Measurements from ENCODE around the gene TTC33. TPM values are rescaled to one million over a fixed set of nuclear protein-coding genes. Genes with fewer than 3 reads are reported as not detected.

The TTC33 gene
- total RNA-seq, 3 donors from 2014 or later = 17.6 to 28.1 (median 18.4) TPM

GRCh38 chr5:40626801-40627200 is 129.0 kb downstream of the TTC33 start:
- intact Hi-C loops (cut with DNase I; ENCODE audit: low total_unique reads) = no loop called here
- H3K4me1 ChIP-seq = no peaks in the 10 kb centered on the region
- no peak for DNase-seq (ENCODE audit: low spot score in 2 of 2)

GRCh38 chr5:40623480-40624420 is 132.0 kb downstream of the TTC33 start:
- TF ChIP-seq POLR2AphosphoS5 (IDR thresholded peaks at IDR 0.05) (no peak), CTCF (IDR thresholded peaks at IDR 0.05) (no peak), POLR2A (IDR thresholded peaks at IDR 0.05) (no peak)
- no peaks in the 10 kb centered on the region for H3K9me3 ChIP-seq
- intact Hi-C loops (cut with DNase I; ENCODE audit: low total_unique reads) = no loop called here
- H3K4me3 ChIP-seq = no peak overlapping the region
- no peaks in the 10 kb centered on the region for H3K4me1 ChIP-seq
- H3K27me3 ChIP-seq = no peaks in the 10 kb centered on the region
- H3K36me3 ChIP-seq = no peaks in the 10 kb centered on the region
- H3K27ac ChIP-seq = no peak overlapping the region
- no peak for DNase-seq (ENCODE audit: low spot score in 2 of 2)

More at GRCh38 chr5:40626801-40627200, 129.0 kb downstream of the TTC33 start:
- H3K27ac ChIP-seq = no peak overlapping the region
- H3K4me3 ChIP-seq = no peak overlapping the region
- no peaks in the 10 kb centered on the region for H3K9me3 ChIP-seq
- H3K36me3 ChIP-seq = no peaks in the 10 kb centered on the region
- TF ChIP-seq POLR2A (IDR thresholded peaks at IDR 0.05) = no peak
- no peak for TF ChIP-seq CTCF (IDR thresholded peaks at IDR 0.05)
- TF ChIP-seq POLR2AphosphoS5 (IDR thresholded peaks at IDR 0.05) = no peak
- no peaks in the 10 kb centered on the region for H3K27me3 ChIP-seq

GRCh38 chr5:40622463-40623252 is 133.1 kb downstream of the TTC33 start:
- TF ChIP-seq CTCF (IDR thresholded peaks at IDR 0.05) (no peak), POLR2A (IDR thresholded peaks at IDR 0.05) (no peak), POLR2AphosphoS5 (IDR thresholded peaks at IDR 0.05) (no peak)
- Histone ChIP-seq H3K36me3 (no peaks in the 10 kb centered on the region), H3K9me3 (no peaks in the 10 kb centered on the region), H3K27me3 (no peaks in the 10 kb centered on the region), H3K4me3 (no peak overlapping the region), H3K4me1 (no peaks in the 10 kb centered on the region), H3K27ac (no peak overlapping the region)
- intact Hi-C loops (cut with DNase I; ENCODE audit: low total_unique reads) = no loop called here
- DNase-seq (ENCODE audit: low spot score in 2 of 2) = no peak

GRCh38 chr5:40619421-40619820 is 136.3 kb downstream of the TTC33 start:
- Histone ChIP-seq H3K4me3 (no peak overlapping the region), H3K9me3 (no peaks in the 10 kb centered on the region), H3K27ac (no peak overlapping the region), H3K4me1 (no peaks in the 10 kb centered on the region), H3K36me3 (no peaks in the 10 kb centered on the region), H3K27me3 (no peaks in the 10 kb centered on the region)
- TF ChIP-seq POLR2AphosphoS5 (IDR thresholded peaks at IDR 0.05) (no peak), CTCF (IDR thresholded peaks at IDR 0.05) (no peak), POLR2A (IDR thresholded peaks at IDR 0.05) (no peak)
- DNase-seq (ENCODE audit: low spot score in 2 of 2) = no peak
- intact Hi-C loops (cut with DNase I; ENCODE audit: low total_unique reads) = no loop called here

GRCh38 chr5:40618926-40619325 is 136.8 kb downstream of the TTC33 start:
- H3K4me1 ChIP-seq = no peaks in the 10 kb centered on the region
- intact Hi-C loops (cut with DNase I; ENCODE audit: low total_unique reads) = no loop called here
- no peaks in the 10 kb centered on the region for H3K36me3 ChIP-seq
- no peak overlapping the region for H3K27ac ChIP-seq
- DNase-seq (ENCODE audit: low spot score in 2 of 2) = no peak
- no peaks in the 10 kb centered on the region for H3K27me3 ChIP-seq
- H3K4me3 ChIP-seq = no peak overlapping the region
- H3K9me3 ChIP-seq = no peaks in the 10 kb centered on the region
- TF ChIP-seq POLR2AphosphoS5 (IDR thresholded peaks at IDR 0.05) (no peak), POLR2A (IDR thresholded peaks at IDR 0.05) (no peak), CTCF (IDR thresholded peaks at IDR 0.05) (no peak)
